Sigmoid colon (tissue), 7 donors: ENCODE measurements around the gene FUT6. TPM values are rescaled to one million over a fixed set of nuclear protein-coding genes. Genes with fewer than 3 reads are reported as not detected.
"Not testable (repeated sequence)": the region's sequence is repeated elsewhere in the genome, so short reads cannot be mapped to it uniquely, and the experiment has no call there.

ENCODE experiments used
- DNase-seq: peaks from one replicate; pipeline ENCODE4 v3.0.0-alpha.2; 2019
- H3K27ac ChIP-seq, 4 donors: fragments of 200-600 bp; sonication (generic); one replicate each; pipeline ENCODE4 v1.5.1; 2016 to 2019; ENCODE audit warnings: mild to moderate bottlenecking in 1 of 4
- H3K27me3 ChIP-seq, 3 donors: fragments of 200-600 bp; sonication (generic); one replicate each; pipeline ENCODE4 v1.5.1; 2019; ENCODE audit warnings: mild to moderate bottlenecking in 1 of 3
- H3K36me3 ChIP-seq, 4 donors: fragments of 200-600 bp; sonication (generic); one replicate each; pipeline ENCODE4 v1.5.1; 2016 to 2019
- H3K4me1 ChIP-seq, 4 donors: fragments of 200-600 bp; sonication (generic); one replicate each; pipeline ENCODE4 v1.5.1; 2017 to 2019
- H3K4me3 ChIP-seq, 4 donors: fragments of 200-600 bp; sonication (generic); one replicate each; pipeline ENCODE4 v1.5.1; 2017 to 2019; ENCODE audit warnings: mild to moderate bottlenecking in 2 of 4, moderate library complexity in 1 of 4
- H3K9me3 ChIP-seq, 4 donors: fragments of 200-600 bp in 3 of 4; sonication (generic) in 3 of 4; one replicate each; pipeline versions ENCODE4 v1.5.1 to v1.6.1; 2013 to 2019
- CTCF ChIP-seq, 4 experiments: fragments of 450-650 bp in 3 of 4; fragments of 200-600 bp in 1 of 4; IDR thresholded peaks; one replicate each; pipeline ENCODE4 v1.5.1; 2016 to 2019; ENCODE audit warnings: antibody characterized with exemption in 4 of 4, mild to moderate bottlenecking in 3 of 4, moderate library complexity in 2 of 4
- EP300 ChIP-seq, 4 donors: sonication (generic); formaldehyde crosslinking; IDR thresholded peaks; one replicate each; pipeline ENCODE4 v1.6.1; 2017; ENCODE audit warnings: antibody characterized with exemption in 4 of 4
- POLR2A ChIP-seq, 2 donors: fragments of 450-650 bp; IDR thresholded peaks; one replicate each; pipeline ENCODE4 v1.6.1; 2016; ENCODE audit warnings: antibody characterized with exemption in 2 of 2, mild to moderate bottlenecking in 2 of 2, moderate library complexity in 2 of 2
- POLR2AphosphoS5 ChIP-seq, 4 donors: sonication (generic); formaldehyde crosslinking; IDR thresholded peaks; one replicate each; pipeline ENCODE4 v1.6.1; 2017; ENCODE audit warnings: antibody characterized with exemption in 4 of 4
- WGBS, 2 donors: extraction: QIAGEN DNeasy Blood & Tissue Kit; methylation state at CpG; one replicate each; pipeline ENCODE4 v1.1.7; 2013; 5-methylcytosine and 5-hydroxymethylcytosine counted together
- intact Hi-C: fragments of 100-400 bp; cut with DNase I; formaldehyde crosslinking; loops from one replicate; pipeline ENCODE4 v1.15.1; 2023
- polyA plus RNA-seq, 3 donors: library from polyadenylated mRNA; stranded (reverse); fragments of 200-250 nt; gene quantifications; one replicate each; pipeline ENCODE4 v1.2.3, GENCODE V29; 2013
- total RNA-seq, 4 donors: library from RNA; depleted of rRNA; stranded (reverse); fragments of >200 nt; gene quantifications; one replicate each; pipeline ENCODE4 v1.1.0, GENCODE V29; 2016
- donor health status: healthy with polysubstance abuse.
- donor health status: Bipolar disorder and iron deficiency.
- donor health status: healthy.

FUT6 gene
- total and polyA plus RNA-seq, 7 donors, result 14.8 to 61.1 (median 21.0) TPM; not detected in 4

- Histone ChIP-seq H3K4me1 (no peaks in the 10 kb centered on the region), H3K27ac (no peak overlapping the region), H3K27me3 (no peaks in the 10 kb centered on the region), H3K4me3 (no peak overlapping the region), H3K9me3 (no peaks in the 10 kb centered on the region), H3K36me3 (no peaks in the 10 kb centered on the region)
- intact Hi-C loops, result no loop called here
- 77 to 87% methylated on average over 24 of the region's 24 CpGs for WGBS, 2 donors
- no peak for DNase-seq
- TF ChIP-seq POLR2A (IDR thresholded peaks at IDR 0.05) (no peak), CTCF (IDR thresholded peaks at IDR 0.05) (no peak), POLR2AphosphoS5 (IDR thresholded peaks at IDR 0.05) (no peak)
These were observed 5.2 kb upstream of the FUT6 start for GRCh38 chr19:5844456-5845433.

- Histone ChIP-seq H3K4me1 (no peaks in the 10 kb centered on the region), H3K9me3 (no peaks in the 10 kb centered on the region), H3K36me3 (no peaks in the 10 kb centered on the region), H3K27me3 (no peaks in the 10 kb centered on the region), H3K4me3 (no peak overlapping the region), H3K27ac (no peak overlapping the region)
- TF ChIP-seq EP300 (IDR thresholded peaks at IDR 0.05) (no peak), POLR2A (IDR thresholded peaks at IDR 0.05) (no peak), POLR2AphosphoS5 (IDR thresholded peaks at IDR 0.05) (no peak), CTCF (IDR thresholded peaks at IDR 0.05) (no peak)
- no peak for DNase-seq
- 73 to 91% methylated on average over 21 of the region's 21 CpGs for WGBS, 2 donors
- intact Hi-C loops, result no loop called here
These were observed 3.9 kb upstream of the FUT6 start for GRCh38 chr19:5843295-5843927.

GRCh38 chr19:5841735-5842111, 2.2 kb upstream of the FUT6 start:
- intact Hi-C loops, DNase-seq: not testable (repeated sequence)
- WGBS, 2 donors, result 47 to 74% methylated on average over 6 of the region's 6 CpGs

GRCh38 chr19:5838353-5839064, 993 bp downstream of the FUT6 start:
- Histone ChIP-seq H3K4me3 (peak overlapping the region in 1 of 4 donors; percentile 3), H3K36me3 (no peaks in the 10 kb centered on the region), H3K9me3 (no peaks in the 10 kb centered on the region), H3K27me3 (no peaks in the 10 kb centered on the region), H3K4me1 (no peaks in the 10 kb centered on the region), H3K27ac (no peak overlapping the region)
- 16 to 31% methylated on average over 20 of the region's 20 CpGs for WGBS, 2 donors
- no peak for TF ChIP-seq CTCF (IDR thresholded peaks at IDR 0.05)
- no peak for DNase-seq
- intact Hi-C loops, result no loop called here

More at GRCh38 chr19:5841735-5842111, 2.2 kb upstream of the FUT6 start:
- not testable (repeated sequence) for H3K9me3 ChIP-seq, H3K27ac ChIP-seq, H3K4me3 ChIP-seq, H3K27me3 ChIP-seq, H3K4me1 ChIP-seq, H3K36me3 ChIP-seq

- Histone ChIP-seq H3K27me3 (no peaks in the 10 kb centered on the region), H3K27ac (no peak overlapping the region), H3K4me3 (peak overlapping the region in 1 of 4 donors; percentile 3), H3K4me1 (no peaks in the 10 kb centered on the region), H3K36me3 (no peaks in the 10 kb centered on the region), H3K9me3 (no peaks in the 10 kb centered on the region)
- intact Hi-C loops, result no loop called here
- WGBS, 2 donors, result 15 to 45% methylated on average over 15 of the region's 15 CpGs
- DNase-seq, result no peak
- TF ChIP-seq POLR2AphosphoS5 (IDR thresholded peaks at IDR 0.05) (no peak), CTCF (IDR thresholded peaks at IDR 0.05) (no peak), POLR2A (IDR thresholded peaks at IDR 0.05) (no peak), EP300 (IDR thresholded peaks at IDR 0.05) (no peak)
These were observed 1.6 kb downstream of the FUT6 start for GRCh38 chr19:5837761-5838352.
